ENCODE data around the gene KIF17.

DNA sequence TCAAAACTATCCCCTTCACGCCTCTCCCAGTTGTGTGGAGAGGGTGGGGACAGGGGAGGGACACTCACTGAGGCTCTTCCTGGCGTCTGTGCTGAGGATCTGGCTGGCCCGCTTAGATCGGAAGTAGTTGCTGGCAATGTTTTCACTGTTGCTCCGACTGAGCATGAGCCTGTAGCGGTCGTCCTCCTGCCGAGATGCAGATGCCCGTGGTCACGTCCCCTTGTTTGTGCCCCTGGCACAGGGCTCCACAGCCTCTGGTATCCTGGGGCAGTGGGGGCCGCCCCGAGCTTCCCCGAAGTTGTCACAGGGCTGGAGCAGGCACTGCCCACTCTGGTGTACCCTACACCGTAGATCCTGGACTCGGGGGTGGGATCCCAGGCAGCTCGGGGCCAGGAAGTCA, 51.7 kb downstream of the KIF17 start:
- TF ChIP-seq CTCF (IDR thresholded peaks at IDR 0.05; ENCODE audit: low read depth, low read length, poor library complexity, severe bottlenecking) (no peak), EZH2phosphoT487 (IDR thresholded peaks at IDR 0.05; ENCODE audit: borderline replicate concordance, low read length) (no peak)

All from DOHH2 (cell line).